AML-193 (cell line): ENCODE results near the gene TM6SF1.

ENCODE experiments used
- DNase-seq, 2 experiments: peaks; one replicate each; lab custom pipeline; 2025; lab: John Stamatoyannopoulos, UW

The TM6SF1 gene

GRCh38 chr15:83174891-83175290, 67.4 kb downstream of the TM6SF1 start:
- DNase-seq = no peak

DNA sequence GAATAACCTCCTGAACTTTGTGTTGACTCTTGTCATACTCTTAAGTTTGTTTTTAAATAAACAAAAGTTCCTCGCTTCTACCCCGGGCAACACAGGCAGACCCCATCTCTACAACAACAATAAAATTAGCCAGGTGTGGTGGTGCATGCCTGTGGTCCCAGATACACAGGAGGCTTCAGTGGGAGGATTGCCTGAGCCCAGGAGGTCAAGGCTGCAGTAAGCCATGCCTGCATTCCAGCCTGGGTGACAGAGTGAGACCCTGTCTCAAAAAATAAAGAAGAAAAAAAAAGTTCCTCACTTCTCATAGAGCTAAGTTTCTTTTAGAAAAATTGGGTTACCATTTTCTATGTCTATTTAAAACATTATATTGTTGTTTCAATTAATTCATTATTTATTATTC, 70.9 kb downstream of the TM6SF1 start:
- no peak for DNase-seq

DNA sequence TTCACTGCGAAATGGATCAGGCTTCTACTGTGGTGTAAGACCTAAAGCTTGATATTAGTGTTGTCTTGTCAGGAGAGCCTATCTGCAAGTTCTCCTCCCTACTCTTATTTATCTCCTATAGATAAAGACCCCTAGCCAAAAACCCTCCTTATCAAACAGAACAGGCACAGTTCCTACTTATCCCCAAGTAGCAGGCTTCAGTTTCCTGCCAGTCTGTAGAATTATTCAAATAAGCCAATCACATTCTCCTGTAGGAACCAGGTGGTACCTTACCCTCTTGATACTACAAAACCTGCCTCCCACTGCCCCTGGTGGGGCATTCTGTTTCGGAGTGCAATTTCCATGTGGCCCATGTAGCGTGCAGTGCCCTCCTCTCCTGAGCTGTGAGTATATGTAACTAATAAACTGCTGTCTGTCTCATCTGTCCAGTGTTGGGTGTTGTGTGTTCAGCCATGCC, 71.5 kb downstream of the TM6SF1 start:
- DNase-seq = no peak

DNA sequence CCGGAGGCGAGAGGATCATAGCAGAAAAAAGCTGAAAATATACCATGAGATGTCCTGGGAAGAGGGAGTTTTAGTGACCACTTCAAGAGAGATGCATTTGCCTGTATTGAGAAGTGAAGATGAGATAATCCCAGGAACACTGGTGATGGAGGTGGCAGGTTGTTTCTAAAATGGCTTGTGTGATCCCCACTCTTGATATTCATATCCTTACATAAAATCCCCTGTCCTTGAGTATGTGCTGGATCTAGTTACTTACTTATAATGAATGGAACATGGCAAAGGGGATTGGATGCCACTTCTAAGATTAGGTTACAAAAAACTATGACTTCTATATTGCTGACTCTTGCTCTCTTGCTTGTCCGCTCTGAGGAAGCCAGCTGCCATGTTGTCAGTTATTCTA, 78.1 kb downstream of the TM6SF1 start:
- DNase-seq = no peak
